ENCODE measurements around the gene RALGPS1. TPM values are rescaled to one million over a fixed set of nuclear protein-coding genes. Genes with fewer than 3 reads are reported as not detected.

Gene RALGPS1
- total RNA-seq, 1 donor from 2014 or later, result 30.7 TPM

DNA sequence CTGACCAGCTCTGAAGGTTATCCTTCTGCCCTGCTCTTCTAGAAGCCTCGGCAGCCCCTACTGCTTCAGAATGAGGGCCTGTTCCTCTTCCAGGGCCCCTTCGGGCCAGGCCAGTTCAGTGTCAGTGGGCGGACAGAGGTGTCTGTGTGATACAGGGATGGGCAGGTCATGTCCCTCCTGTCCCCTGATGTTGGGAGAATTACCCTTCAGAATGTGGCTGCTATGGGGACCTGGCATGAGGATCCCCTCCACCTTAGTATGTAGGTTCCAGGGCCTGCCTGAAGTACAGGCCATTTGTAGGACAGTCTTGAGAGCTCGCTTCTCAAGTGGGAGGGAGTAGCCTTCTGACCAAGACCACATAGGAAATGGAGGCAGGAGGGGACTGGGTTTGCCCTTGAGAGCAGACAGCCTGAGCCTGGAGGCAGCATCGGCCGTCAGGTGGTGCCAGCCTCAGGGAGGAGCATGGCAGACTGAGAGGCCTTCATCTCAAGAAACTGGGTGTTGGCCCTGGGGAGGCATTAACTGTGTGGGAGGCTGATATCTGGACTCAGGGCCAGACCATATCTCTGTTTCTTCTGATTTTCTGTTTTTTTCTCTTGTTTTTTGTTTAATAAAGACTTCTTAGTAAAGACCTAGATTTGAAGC, 175.9 kb downstream of the RALGPS1 start:
- Histone ChIP-seq H3K36me3 (no peaks in the 10 kb centered on the region), H4K20me1 (ENCODE audit: low read depth) (no peaks in the 10 kb centered on the region), H2AFZ (replicated peaks) (no peak overlapping the region), H3K4me3 (no peak overlapping the region), H3K9ac (no peak overlapping the region), H3K27me3 (no peaks in the 10 kb centered on the region), H3K79me2 (ENCODE audit: low read depth) (no peaks in the 10 kb centered on the region), H3F3A (ENCODE audit: low read depth) (no peaks in the 10 kb centered on the region), H3K4me1 (no peaks in the 10 kb centered on the region), H3K9me3 (ENCODE audit: low read depth) (no peaks in the 10 kb centered on the region), H3K27ac (no peak overlapping the region), H3K4me2 (no peak overlapping the region)
- H3K4me3 Mint-ChIP-seq, result no peak overlapping the region
- H3K27ac Mint-ChIP-seq, result peak overlapping the region; percentile 50
- H3K9me3 Mint-ChIP-seq, result no peaks in the 10 kb centered on the region
- peaks cover 5% of the 10 kb centered on the region for H3K36me3 Mint-ChIP-seq
- TF ChIP-seq EZH2phosphoT487 (IDR thresholded peaks at IDR 0.05) (no peak), EZH2 (IDR thresholded peaks at IDR 0.05) (no peak)
- TF ChIP-seq, protein P1, sequence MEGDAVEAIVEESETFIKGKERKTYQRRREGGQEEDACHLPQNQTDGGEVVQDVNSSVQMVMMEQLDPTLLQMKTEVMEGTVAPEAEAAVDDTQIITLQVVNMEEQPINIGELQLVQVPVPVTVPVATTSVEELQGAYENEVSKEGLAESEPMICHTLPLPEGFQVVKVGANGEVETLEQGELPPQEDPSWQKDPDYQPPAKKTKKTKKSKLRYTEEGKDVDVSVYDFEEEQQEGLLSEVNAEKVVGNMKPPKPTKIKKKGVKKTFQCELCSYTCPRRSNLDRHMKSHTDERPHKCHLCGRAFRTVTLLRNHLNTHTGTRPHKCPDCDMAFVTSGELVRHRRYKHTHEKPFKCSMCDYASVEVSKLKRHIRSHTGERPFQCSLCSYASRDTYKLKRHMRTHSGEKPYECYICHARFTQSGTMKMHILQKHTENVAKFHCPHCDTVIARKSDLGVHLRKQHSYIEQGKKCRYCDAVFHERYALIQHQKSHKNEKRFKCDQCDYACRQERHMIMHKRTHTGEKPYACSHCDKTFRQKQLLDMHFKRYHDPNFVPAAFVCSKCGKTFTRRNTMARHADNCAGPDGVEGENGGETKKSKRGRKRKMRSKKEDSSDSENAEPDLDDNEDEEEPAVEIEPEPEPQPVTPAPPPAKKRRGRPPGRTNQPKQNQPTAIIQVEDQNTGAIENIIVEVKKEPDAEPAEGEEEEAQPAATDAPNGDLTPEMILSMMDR (IDR thresholded peaks at IDR 0.05), result no peak
- no peaks in the 10 kb centered on the region for H3K4me1 Mint-ChIP-seq
- no peak for DNase-seq (ENCODE audit: low spot score)
- H3K27me3 Mint-ChIP-seq (ENCODE audit: insufficient read depth, low read depth), result peaks cover 3% of the 10 kb centered on the region

DNA sequence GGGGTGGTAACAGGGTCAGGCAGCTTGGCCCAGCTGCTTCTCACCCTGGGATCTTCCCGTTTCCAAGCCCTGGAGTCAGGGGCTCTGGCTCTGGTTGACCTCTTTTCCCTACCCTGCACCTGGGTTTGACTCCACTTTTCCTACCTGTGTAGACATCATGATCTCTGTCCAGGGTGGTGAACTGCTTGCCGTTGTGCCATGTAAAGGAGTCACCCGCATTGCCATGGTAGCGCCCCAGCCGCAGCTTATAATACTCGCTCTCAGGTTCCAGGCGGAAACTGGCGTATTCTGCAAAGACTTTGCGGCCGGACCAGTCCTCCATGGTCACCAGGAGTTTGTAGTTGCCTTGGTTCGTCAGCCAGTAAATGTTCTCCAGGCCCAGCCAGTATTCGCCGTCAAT, 176.9 kb downstream of the RALGPS1 start:
- no peaks in the 10 kb centered on the region for H3F3A ChIP-seq (ENCODE audit: low read depth)
- H3K4me2 ChIP-seq, result no peak overlapping the region
- H3K79me2 ChIP-seq (ENCODE audit: low read depth), result no peaks in the 10 kb centered on the region
- H3K9me3 ChIP-seq (ENCODE audit: low read depth), result no peaks in the 10 kb centered on the region
- Mint-ChIP-seq H3K36me3 (peaks cover 5% of the 10 kb centered on the region), H3K4me1 (no peaks in the 10 kb centered on the region), H3K4me3 (no peak overlapping the region), H3K27ac (no peak overlapping the region), H3K27me3 (ENCODE audit: insufficient read depth, low read depth) (peaks cover 3% of the 10 kb centered on the region), H3K9me3 (no peaks in the 10 kb centered on the region)
- H3K9ac ChIP-seq, result no peak overlapping the region
- H3K4me3 ChIP-seq, result no peak overlapping the region
- no peaks in the 10 kb centered on the region for H3K27me3 ChIP-seq
- no peaks in the 10 kb centered on the region for H3K4me1 ChIP-seq
- TF ChIP-seq, protein P1 (IDR thresholded peaks at IDR 0.05), result no peak
- TF ChIP-seq EZH2phosphoT487 (IDR thresholded peaks at IDR 0.05) (no peak), EZH2 (IDR thresholded peaks at IDR 0.05) (no peak)
- H3K36me3 ChIP-seq, result no peaks in the 10 kb centered on the region
- DNase-seq (ENCODE audit: low spot score), result no peak
- H2AFZ ChIP-seq (replicated peaks), result no peak overlapping the region
- no peak overlapping the region for H3K27ac ChIP-seq
- H4K20me1 ChIP-seq (ENCODE audit: low read depth), result no peaks in the 10 kb centered on the region

DNA sequence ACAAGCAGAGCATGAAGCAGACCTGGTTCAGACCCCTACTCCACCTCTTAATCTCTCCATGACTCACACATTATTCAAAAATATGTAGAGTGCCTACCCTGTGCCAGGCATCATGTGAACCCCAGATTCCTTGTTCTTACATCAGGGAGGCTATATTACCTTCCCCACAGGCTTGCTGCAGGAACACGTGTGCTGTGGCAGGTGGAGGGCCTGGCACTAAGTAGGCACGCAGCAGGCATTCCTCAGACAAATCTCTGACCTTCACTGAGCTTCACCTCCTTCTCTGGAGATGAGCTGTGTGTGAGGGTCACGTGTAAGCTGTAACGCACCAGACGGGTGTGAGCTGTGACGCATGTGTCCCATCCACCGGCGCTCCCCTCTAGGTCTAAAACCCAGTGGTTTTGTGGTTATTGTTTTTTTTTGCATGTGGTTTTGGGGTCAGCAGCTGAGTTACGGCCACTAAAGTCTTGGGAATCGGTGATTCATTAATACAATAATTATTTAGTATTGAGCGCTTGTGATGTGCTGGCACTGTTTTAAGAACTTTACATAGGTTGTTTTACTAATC, 177.5 kb downstream of the RALGPS1 start:
- Histone ChIP-seq H3K9ac (no peak overlapping the region), H2AFZ (replicated peaks) (no peak overlapping the region), H3K36me3 (no peaks in the 10 kb centered on the region), H3K4me3 (no peak overlapping the region), H3K9me3 (ENCODE audit: low read depth) (no peaks in the 10 kb centered on the region), H3K27ac (no peak overlapping the region), H3F3A (ENCODE audit: low read depth) (no peaks in the 10 kb centered on the region), H3K4me1 (no peaks in the 10 kb centered on the region), H3K79me2 (ENCODE audit: low read depth) (no peaks in the 10 kb centered on the region), H4K20me1 (ENCODE audit: low read depth) (no peaks in the 10 kb centered on the region), H3K27me3 (no peaks in the 10 kb centered on the region), H3K4me2 (no peak overlapping the region)
- TF ChIP-seq EZH2 (IDR thresholded peaks at IDR 0.05) (no peak), EZH2phosphoT487 (IDR thresholded peaks at IDR 0.05) (no peak)
- TF ChIP-seq, protein P1 (IDR thresholded peaks at IDR 0.05), result no peak
- H3K27me3 Mint-ChIP-seq (ENCODE audit: insufficient read depth, low read depth), result peaks cover 3% of the 10 kb centered on the region
- peaks cover 5% of the 10 kb centered on the region for H3K36me3 Mint-ChIP-seq
- no peaks in the 10 kb centered on the region for H3K4me1 Mint-ChIP-seq
- no peak overlapping the region for H3K4me3 Mint-ChIP-seq
- H3K9me3 Mint-ChIP-seq, result no peaks in the 10 kb centered on the region
- no peak overlapping the region for H3K27ac Mint-ChIP-seq
- DNase-seq (ENCODE audit: low spot score), result no peak
